Choroid plexus epithelial cell (primary cell): ENCODE measurements around the gene TMC3.
A peak's percentile ranks its signal among the peaks of the same experiment; 100 is the strongest.

Experiments
- DNase-seq: peaks from one replicate; pipeline ENCODE4 v3.0.0-alpha.2; 2010; ENCODE audit warnings: low read depth
- H3K4me3 ChIP-seq: 2 replicates; pipeline ENCODE4 v1.5.1; 2011; ENCODE audit warnings: low read depth, mild to moderate bottlenecking, control low read depth, low read length, moderate library complexity
- CTCF ChIP-seq: conservative IDR thresholded peaks from 2 replicates; pipeline ENCODE4 v1.5.1; 2011; ENCODE audit warnings: low read depth, mild to moderate bottlenecking, control low read depth, inconsistent platforms, low read length, moderate library complexity

TMC3 gene

GRCh38 chr15:81338170-81339007 is 35.6 kb downstream of the TMC3 start:
- H3K4me3 ChIP-seq: no peak overlapping the region
- DNase-seq: peak; percentile 95
- TF ChIP-seq CTCF: no peak

GRCh38 chr15:81337713-81338157 is 36.3 kb downstream of the TMC3 start:
- no peak for TF ChIP-seq CTCF
- peak; percentile 41 for DNase-seq
- H3K4me3 ChIP-seq: no peak overlapping the region

- TF ChIP-seq CTCF: no peak
- no peak for DNase-seq
Observed at GRCh38 chr15:81337241-81337640, 36.8 kb downstream of the TMC3 start.

GRCh38 chr15:81336568-81336967 is 37.4 kb downstream of the TMC3 start:
- peak; percentile 79 for DNase-seq
- no peak overlapping the region for H3K4me3 ChIP-seq
- TF ChIP-seq CTCF: peak; percentile 79

More at GRCh38 chr15:81337241-81337640, 36.8 kb downstream of the TMC3 start:
- no peak overlapping the region for H3K4me3 ChIP-seq

- DNase-seq: no peak
- TF ChIP-seq CTCF: no peak
- H3K4me3 ChIP-seq: no peak overlapping the region
Observed at GRCh38 chr15:81335631-81336030, 38.4 kb downstream of the TMC3 start.

GRCh38 chr15:81334768-81335435 is 39.1 kb downstream of the TMC3 start:
- no peak overlapping the region for H3K4me3 ChIP-seq
- TF ChIP-seq CTCF: no peak
- peak; percentile 39 for DNase-seq
